CD4-positive, alpha-beta T cell treated with Interleukin-6 at 100 ng/mL for 8 hours (primary cell): Measurements from ENCODE around the gene OR10X1.

Experiments
- DNase-seq: peaks from one replicate; pipeline ENCODE4 v3.0.0-alpha.2; 2020; ENCODE audit warnings: mixed read lengths, low spot score

OR10X1 gene

GRCh38 chr1:158579733-158580132, at the start of gene OR10X1:
TSS of gene OR10X1 (minus strand) at chr1:158579899. CDS start at chr1:158579899, 0 bp downstream.
- no peak for DNase-seq

- DNase-seq: no peak
Observed at GRCh38 chr1:158613764-158614163, 34.1 kb upstream of the OR10X1 start.

GRCh38 chr1:158611916-158612315, 32.2 kb upstream of the OR10X1 start:
- DNase-seq: no peak

- no peak for DNase-seq
Observed at GRCh38 chr1:158607296-158607695, 27.6 kb upstream of the OR10X1 start.

- DNase-seq: no peak
Observed at GRCh38 chr1:158604968-158605367, 25.3 kb upstream of the OR10X1 start, which contains the start of gene OR10Z1. TSS of gene OR10Z1 (plus strand) at chr1:158605268. CDS start at chr1:158606439, 1,171 bp downstream.

- DNase-seq: no peak
Observed at GRCh38 chr1:158600735-158601134, 21.0 kb upstream of the OR10X1 start.

- no peak for DNase-seq
Observed at GRCh38 chr1:158586942-158587341, 7.2 kb upstream of the OR10X1 start.

- DNase-seq: no peak
Observed at GRCh38 chr1:158583962-158584361, 4.3 kb upstream of the OR10X1 start.

GRCh38 chr1:158577561-158577960, 2.1 kb downstream of the OR10X1 start:
- DNase-seq: no peak

- DNase-seq: no peak
Observed at GRCh38 chr1:158572226-158572625, 7.5 kb downstream of the OR10X1 start.

- DNase-seq: no peak
Observed at GRCh38 chr1:158570480-158570879, 9.2 kb downstream of the OR10X1 start, which contains the start of gene OR6P1. TSS of gene OR6P1 (minus strand) at chr1:158570580. CDS start at chr1:158563604, 6,976 bp downstream.

GRCh38 chr1:158564608-158565007, 15.1 kb downstream of the OR10X1 start:
- no peak for DNase-seq

- no peak for DNase-seq
Observed at GRCh38 chr1:158563853-158564252, 15.8 kb downstream of the OR10X1 start.

- DNase-seq: no peak
Observed at GRCh38 chr1:158559696-158560095, 20.0 kb downstream of the OR10X1 start.

- no peak for DNase-seq
Observed at GRCh38 chr1:158554352-158554751, 25.3 kb downstream of the OR10X1 start, which contains the start of gene OR6Y1. TSS of gene OR6Y1 (minus strand) at chr1:158554405. CDS start at chr1:158548105, 6,300 bp downstream.

GRCh38 chr1:158552296-158552695, 27.4 kb downstream of the OR10X1 start:
- DNase-seq: no peak

- DNase-seq: no peak
Observed at GRCh38 chr1:158547533-158547932, 32.2 kb downstream of the OR10X1 start.

GRCh38 chr1:158537609-158538008, 42.1 kb downstream of the OR10X1 start:
- no peak for DNase-seq

- no peak for DNase-seq
Observed at GRCh38 chr1:158534496-158534895, 45.2 kb downstream of the OR10X1 start.
